GM12891 (cell line): ENCODE measurements around the gene CNDP2.

ENCODE experiments used
- PAX5 ChIP-seq: IDR thresholded peaks from 2 replicates; pipeline ENCODE4 v1.6.1; 2011; ENCODE audit warnings: low read length, moderate library complexity, mild to moderate bottlenecking; ENCODE audit not compliant: insufficient read depth, severe bottlenecking
- POLR2A ChIP-seq: IDR thresholded peaks from 2 replicates; pipeline ENCODE4 v1.6.1; 2011; ENCODE audit warnings: low read depth, low read length, control low read depth
- POLR2AphosphoS5 ChIP-seq: IDR thresholded peaks from 2 replicates; pipeline ENCODE4 v1.6.1; 2011; ENCODE audit warnings: low read depth, low read length, control low read depth
- POU2F2 ChIP-seq: IDR thresholded peaks from 2 replicates; pipeline ENCODE4 v1.6.1; 2011; ENCODE audit warnings: low read depth, mild to moderate bottlenecking, control low read depth, low read length, moderate library complexity
- SPI1 ChIP-seq: IDR thresholded peaks from 2 replicates; pipeline ENCODE4 v1.6.1; 2011; ENCODE audit warnings: low read depth, low read length, control low read depth
- TAF1 ChIP-seq: IDR thresholded peaks from 2 replicates; pipeline ENCODE4 v1.6.1; 2011; ENCODE audit warnings: low read depth, low read length, control low read depth

DNA sequence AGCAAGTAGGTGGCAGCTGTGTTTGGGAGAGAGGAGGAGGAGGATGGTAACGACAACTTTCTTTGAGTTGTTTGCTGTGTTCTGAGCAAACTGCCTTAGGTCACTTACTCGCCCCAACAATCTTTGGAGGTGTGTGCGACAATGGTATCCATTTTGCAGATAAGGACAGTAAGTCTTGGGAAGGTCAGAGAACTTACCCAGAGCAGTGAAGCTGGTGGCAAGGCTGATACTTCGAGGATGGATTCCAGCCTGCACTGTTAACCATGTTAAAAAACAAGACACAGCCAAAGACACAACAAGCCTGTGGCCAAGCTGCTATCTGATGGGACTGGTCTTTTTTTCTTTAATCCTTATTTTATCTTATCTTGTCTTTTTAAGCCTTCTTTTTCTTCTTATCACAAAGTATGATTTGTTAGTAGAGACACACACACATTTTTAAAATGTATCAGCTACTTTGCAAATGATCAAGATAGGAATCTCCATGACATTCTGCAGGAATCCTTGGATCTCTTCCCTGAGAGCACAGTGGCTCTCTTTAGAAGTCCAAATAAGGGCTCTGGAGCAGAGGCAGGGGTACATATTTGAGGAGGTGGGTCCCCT, 66.1 kb downstream of the CNDP2 start:
- TF ChIP-seq POLR2A (no peak), POLR2AphosphoS5 (no peak), TAF1 (no peak), POU2F2 (no peak), SPI1 (no peak), PAX5 (no peak)
